HepG2 (cell line): ENCODE results near the gene ADSS1. TPM values are rescaled to one million over a fixed set of nuclear protein-coding genes. Genes with fewer than 3 reads are reported as not detected.

Source experiments
- AKAP8 ChIP-seq: sonication (generic); formaldehyde crosslinking; IDR thresholded peaks from 2 replicates; pipeline ENCODE4 v1.5.1; 2020; ENCODE audit warnings: mild to moderate bottlenecking, missing genetic modification reagents
- BRD4 ChIP-seq: sonication (generic); formaldehyde crosslinking; IDR thresholded peaks from 2 replicates; pipeline ENCODE4 v1.4.0; 2020; ENCODE audit warnings: missing genetic modification reagents
- JUN ChIP-seq: sonication (generic); formaldehyde crosslinking; IDR thresholded peaks from 2 replicates; pipeline ENCODE4 v1.4.0; 2020; ENCODE audit warnings: mild to moderate bottlenecking, missing genetic modification reagents
- NCOR1 ChIP-seq: fragments of 200-600 bp; sonication (generic); IDR thresholded peaks from 2 replicates; pipeline ENCODE4 v1.7.0; 2017; ENCODE audit warnings: antibody characterized with exemption, low read length, borderline replicate concordance
- PHF8 ChIP-seq: sonication (generic); formaldehyde crosslinking; IDR thresholded peaks from 2 replicates; pipeline ENCODE4 v1.5.0; 2020; ENCODE audit warnings: missing genetic modification reagents
- SAP130 ChIP-seq: IDR thresholded peaks from 2 replicates; pipeline ENCODE4 v1.6.1; 2016; ENCODE audit warnings: low read depth
- ZFP36L1 ChIP-seq: sonication (generic); formaldehyde crosslinking; IDR thresholded peaks from 2 replicates; pipeline ENCODE4 v1.8.0; 2022; ENCODE audit warnings: mild to moderate bottlenecking, missing genetic modification reagents, moderate library complexity
- ZNF501 ChIP-seq: sonication (generic); formaldehyde crosslinking; IDR thresholded peaks from 2 replicates; pipeline ENCODE4 v1.5.1; 2020; ENCODE audit warnings: mild to moderate bottlenecking, moderate library complexity, missing genetic modification reagents
- ZNF569 ChIP-seq: sonication (generic); formaldehyde crosslinking; IDR thresholded peaks from 2 replicates; pipeline ENCODE4 v1.5.0; 2020; ENCODE audit warnings: mild to moderate bottlenecking, missing genetic modification reagents, moderate library complexity, borderline replicate concordance
- ZNF644 ChIP-seq: IDR thresholded peaks from 2 replicates; pipeline ENCODE4 v1.6.1; 2016; ENCODE audit warnings: low read depth
- polyA plus RNA-seq, 8 experiments: library from polyadenylated mRNA; depleted of rRNA in 3 of 8; stranded (reverse) in 7 of 8; unstranded in 1 of 8; fragments of >200 nt; fragmentation: Illumina TruSeq in 4 of 8; extraction: Trizol in 4 of 8; gene quantifications; 2 replicates each; pipeline versions ENCODE4 v1.2.1 to v1.2.3, GENCODE V29; 2011 to 2016; ENCODE audit warnings: low read depth in 4 of 8, missing spikeins in 1 of 8, mixed read lengths in 1 of 8; ENCODE audit not compliant: insufficient read depth in 1 of 8
- total RNA-seq, 5 experiments: library from RNA; depleted of rRNA; stranded (reverse); fragments of >200 nt; fragmentation: Illumina TruSeq; extraction: Trizol; gene quantifications; 2 replicates each; pipeline ENCODE4 v1.2.3, GENCODE V29; 2016; ENCODE audit warnings: low read depth in 1 of 5
- TF ChIP-seq, protein P1 (sequence below): sonication (generic); formaldehyde crosslinking; IDR thresholded peaks from 2 replicates; pipeline ENCODE4 v1.4.0; 2020; ENCODE audit warnings: mild to moderate bottlenecking, missing genetic modification reagents
- TF ChIP-seq, protein P2 (sequence below): sonication (generic); formaldehyde crosslinking; IDR thresholded peaks from 2 replicates; pipeline ENCODE4 v1.4.0; 2020; ENCODE audit warnings: mild to moderate bottlenecking, missing genetic modification reagents
- TF ChIP-seq, protein P3 (sequence below): sonication (generic); formaldehyde crosslinking; IDR thresholded peaks from 2 replicates; pipeline ENCODE4 v1.4.0; 2020; ENCODE audit warnings: missing genetic modification reagents
- TF ChIP-seq, protein P4 (sequence below): sonication (generic); formaldehyde crosslinking; IDR thresholded peaks from 2 replicates; pipeline ENCODE4 v1.5.0; 2020; ENCODE audit warnings: mild to moderate bottlenecking, missing genetic modification reagents

Gene ADSS1
- total and polyA plus RNA-seq, 2 of the 13 experiments (the other 11 are each of a cell fraction or from before 2014, with no cell fraction given) = 1.0 to 36.7 TPM

DNA sequence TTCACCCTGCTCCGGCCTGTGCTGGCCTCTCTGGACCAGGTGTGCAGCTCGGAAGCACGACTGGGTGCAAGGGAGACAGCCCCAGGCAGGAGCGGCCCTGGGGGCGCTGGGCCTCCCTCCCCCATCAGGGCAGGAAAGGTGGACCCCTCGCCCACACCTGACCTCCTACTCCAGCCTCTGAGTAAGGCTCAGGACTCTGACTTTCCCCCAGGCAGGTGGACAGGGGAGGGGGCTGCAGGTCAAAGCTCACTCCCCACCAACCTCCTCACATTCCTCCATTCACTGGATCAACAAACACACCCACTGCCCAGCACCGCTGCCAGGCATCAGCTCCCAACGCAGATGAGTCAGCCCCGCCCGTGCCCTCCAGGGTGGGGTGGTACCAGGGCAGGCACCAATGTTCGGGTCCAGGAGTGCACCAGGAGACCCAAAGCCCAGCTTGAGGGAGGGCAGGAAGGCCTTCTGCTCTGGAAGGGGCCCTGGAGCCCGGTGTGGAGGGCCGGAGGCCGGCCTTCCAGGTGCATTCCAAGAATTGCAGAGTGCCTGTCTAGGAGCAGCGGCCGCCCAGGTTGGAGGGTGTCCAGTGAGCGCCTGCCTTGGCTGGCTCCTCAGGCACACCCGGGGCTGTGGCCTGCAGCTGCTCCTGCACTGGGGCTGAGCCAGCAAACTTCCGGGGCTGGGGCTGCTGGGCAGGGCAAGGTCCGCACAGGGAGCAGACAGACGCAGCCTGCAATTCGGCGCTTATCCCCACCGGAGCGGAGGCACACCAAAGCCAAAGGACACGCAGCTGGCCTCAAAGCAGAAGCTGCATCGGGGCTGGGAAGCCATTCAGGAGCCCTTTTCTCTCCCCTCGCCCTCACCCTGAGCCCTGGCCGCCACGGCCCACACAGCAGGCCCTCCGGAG is 36.2 kb upstream of the ADSS1 start (continued):
- TF ChIP-seq, protein P1, sequence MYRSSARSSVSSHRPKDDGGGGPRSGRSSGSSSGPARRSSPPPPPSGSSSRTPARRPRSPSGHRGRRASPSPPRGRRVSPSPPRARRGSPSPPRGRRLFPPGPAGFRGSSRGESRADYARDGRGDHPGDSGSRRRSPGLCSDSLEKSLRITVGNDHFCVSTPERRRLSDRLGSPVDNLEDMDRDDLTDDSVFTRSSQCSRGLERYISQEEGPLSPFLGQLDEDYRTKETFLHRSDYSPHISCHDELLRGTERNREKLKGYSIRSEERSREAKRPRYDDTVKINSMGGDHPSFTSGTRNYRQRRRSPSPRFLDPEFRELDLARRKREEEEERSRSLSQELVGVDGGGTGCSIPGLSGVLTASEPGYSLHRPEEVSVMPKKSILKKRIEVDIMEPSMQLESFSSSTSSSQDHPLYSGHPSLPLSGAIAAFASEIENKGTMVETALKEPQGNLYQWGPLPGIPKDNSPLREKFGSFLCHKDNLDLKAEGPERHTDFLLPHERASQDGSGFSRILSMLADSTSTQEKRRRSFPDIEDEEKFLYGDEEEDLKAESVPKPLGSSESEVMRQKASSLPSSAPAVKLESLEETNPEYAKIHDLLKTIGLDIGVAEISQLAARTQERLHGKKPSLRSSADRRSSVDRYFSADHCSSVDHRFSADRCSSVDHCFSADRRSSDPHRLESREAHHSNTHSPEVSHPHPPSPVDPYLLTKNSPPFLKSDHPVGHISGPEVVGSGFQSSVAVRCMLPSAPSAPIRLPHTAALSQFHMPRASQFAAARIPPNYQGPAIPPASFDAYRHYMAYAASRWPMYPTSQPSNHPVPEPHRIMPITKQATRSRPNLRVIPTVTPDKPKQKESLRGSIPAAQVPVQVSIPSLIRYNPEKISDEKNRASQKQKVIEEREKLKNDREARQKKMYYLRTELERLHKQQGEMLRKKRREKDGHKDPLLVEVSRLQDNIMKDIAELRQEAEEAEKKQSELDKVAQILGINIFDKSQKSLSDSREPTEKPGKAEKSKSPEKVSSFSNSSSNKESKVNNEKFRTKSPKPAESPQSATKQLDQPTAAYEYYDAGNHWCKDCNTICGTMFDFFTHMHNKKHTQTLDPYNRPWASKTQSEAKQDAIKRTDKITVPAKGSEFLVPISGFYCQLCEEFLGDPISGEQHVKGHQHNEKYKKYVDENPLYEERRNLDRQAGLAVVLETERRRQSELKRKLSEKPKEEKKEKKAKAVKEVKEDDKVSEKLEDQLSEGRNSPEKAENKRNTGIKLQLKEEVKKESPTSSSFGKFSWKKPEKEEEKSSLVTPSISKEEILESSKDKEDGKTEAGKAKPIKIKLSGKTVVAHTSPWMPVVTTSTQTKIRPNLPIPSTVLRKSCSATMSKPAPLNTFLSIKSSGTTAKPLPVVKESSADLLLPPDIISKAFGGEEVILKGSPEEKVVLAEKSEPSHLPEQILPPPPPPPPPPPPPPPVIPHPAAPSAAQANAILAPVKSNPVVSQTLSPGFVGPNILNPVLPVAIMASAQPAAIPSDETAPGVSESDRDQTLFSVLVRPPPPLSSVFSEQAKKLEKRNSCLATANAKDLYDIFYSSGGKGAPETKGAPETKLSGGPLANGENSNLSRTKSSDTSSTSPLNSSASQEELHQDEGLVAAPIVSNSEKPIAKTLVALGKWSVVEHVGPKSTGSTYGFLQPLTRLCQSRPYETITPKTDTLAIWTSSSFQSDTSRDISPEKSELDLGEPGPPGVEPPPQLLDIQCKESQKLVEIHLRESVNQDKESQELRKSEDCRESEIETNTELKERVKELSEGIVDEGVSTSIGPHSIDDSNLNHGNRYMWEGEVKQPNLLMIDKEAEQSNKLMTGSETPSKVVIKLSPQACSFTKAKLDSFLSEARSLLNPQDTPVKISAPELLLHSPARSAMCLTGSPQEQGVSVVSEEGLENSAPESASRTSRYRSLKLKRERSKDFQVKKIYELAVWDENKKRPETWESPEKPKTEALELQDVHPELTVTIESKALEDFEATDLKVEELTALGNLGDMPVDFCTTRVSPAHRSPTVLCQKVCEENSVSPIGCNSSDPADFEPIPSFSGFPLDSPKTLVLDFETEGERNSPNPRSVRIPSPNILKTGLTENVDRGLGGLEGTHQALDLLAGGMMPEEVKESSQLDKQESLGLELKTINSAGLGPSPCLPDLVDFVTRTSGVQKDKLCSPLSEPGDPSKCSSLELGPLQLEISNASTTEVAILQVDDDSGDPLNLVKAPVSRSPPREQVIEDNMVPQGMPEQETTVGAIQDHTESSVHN (CRISPR knock-in tag) = no peak
- TF ChIP-seq ZFP36L1 (CRISPR knock-in tag) (no peak), ZNF501 (CRISPR knock-in tag) (0 out of 2 replicates have a peak, but pooled peaks have one; percentile 27), SAP130 (CRISPR knock-in tag) (peak; percentile 70; the same call in 1 of the 2 replicates), PHF8 (CRISPR knock-in tag) (peak; percentile 63), BRD4 (peak; percentile 52; the same call in 1 of the 2 replicates), JUN (CRISPR knock-in tag) (peak; percentile 60; the same call in 1 of the 2 replicates), ZNF569 (no peak), ZNF644 (CRISPR knock-in tag) (0 out of 2 replicates have a peak, but pooled peaks have one; percentile 28), AKAP8 (no peak; the same call in 1 of the 2 replicates), NCOR1 (peak; percentile 36; the same call in 1 of the 2 replicates)
- TF ChIP-seq, protein P2, sequence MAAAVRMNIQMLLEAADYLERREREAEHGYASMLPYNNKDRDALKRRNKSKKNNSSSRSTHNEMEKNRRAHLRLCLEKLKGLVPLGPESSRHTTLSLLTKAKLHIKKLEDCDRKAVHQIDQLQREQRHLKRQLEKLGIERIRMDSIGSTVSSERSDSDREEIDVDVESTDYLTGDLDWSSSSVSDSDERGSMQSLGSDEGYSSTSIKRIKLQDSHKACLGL (CRISPR knock-in tag) = peak; percentile 54
- TF ChIP-seq, protein P3, sequence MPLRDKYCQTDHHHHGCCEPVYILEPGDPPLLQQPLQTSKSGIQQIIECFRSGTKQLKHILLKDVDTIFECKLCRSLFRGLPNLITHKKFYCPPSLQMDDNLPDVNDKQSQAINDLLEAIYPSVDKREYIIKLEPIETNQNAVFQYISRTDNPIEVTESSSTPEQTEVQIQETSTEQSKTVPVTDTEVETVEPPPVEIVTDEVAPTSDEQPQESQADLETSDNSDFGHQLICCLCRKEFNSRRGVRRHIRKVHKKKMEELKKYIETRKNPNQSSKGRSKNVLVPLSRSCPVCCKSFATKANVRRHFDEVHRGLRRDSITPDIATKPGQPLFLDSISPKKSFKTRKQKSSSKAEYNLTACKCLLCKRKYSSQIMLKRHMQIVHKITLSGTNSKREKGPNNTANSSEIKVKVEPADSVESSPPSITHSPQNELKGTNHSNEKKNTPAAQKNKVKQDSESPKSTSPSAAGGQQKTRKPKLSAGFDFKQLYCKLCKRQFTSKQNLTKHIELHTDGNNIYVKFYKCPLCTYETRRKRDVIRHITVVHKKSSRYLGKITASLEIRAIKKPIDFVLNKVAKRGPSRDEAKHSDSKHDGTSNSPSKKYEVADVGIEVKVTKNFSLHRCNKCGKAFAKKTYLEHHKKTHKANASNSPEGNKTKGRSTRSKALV (CRISPR knock-in tag) = peak; percentile 78; the same call in 1 of the 2 replicates
- TF ChIP-seq, protein P4, sequence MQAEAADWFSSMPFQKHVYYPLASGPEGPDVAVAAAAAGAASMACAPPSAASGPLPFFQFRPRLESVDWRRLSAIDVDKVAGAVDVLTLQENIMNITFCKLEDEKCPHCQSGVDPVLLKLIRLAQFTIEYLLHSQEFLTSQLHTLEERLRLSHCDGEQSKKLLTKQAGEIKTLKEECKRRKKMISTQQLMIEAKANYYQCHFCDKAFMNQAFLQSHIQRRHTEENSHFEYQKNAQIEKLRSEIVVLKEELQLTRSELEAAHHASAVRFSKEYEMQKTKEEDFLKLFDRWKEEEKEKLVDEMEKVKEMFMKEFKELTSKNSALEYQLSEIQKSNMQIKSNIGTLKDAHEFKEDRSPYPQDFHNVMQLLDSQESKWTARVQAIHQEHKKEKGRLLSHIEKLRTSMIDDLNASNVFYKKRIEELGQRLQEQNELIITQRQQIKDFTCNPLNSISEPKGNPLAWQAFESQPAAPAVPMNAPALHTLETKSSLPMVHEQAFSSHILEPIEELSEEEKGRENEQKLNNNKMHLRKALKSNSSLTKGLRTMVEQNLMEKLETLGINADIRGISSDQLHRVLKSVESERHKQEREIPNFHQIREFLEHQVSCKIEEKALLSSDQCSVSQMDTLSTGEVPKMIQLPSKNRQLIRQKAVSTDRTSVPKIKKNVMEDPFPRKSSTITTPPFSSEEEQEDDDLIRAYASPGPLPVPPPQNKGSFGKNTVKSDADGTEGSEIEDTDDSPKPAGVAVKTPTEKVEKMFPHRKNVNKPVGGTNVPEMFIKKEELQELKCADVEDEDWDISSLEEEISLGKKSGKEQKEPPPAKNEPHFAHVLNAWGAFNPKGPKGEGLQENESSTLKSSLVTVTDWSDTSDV (CRISPR knock-in tag) = peak; percentile 43; the same call in 1 of the 2 replicates
